Glutamatergic neuron (in vitro differentiated cells): ENCODE data around the gene KLHL22. TPM values are rescaled to one million over a fixed set of nuclear protein-coding genes. Genes with fewer than 3 reads are reported as not detected.

Experiments used
- DNase-seq: peaks from one replicate; pipeline ENCODE4 v3.0.0; 2022
- H3K27ac Mint-ChIP-seq: one replicate; pipeline ENCODE4 v1.8.0; 2020; ENCODE audit warnings: mild to moderate bottlenecking, mixed read lengths, inconsistent platforms; ENCODE audit not compliant: unreplicated experiment
- H3K27me3 Mint-ChIP-seq: one replicate; pipeline ENCODE4 v1.8.0; 2020; ENCODE audit warnings: mild to moderate bottlenecking, moderate library complexity, mixed read lengths, inconsistent platforms; ENCODE audit not compliant: unreplicated experiment
- H3K36me3 Mint-ChIP-seq: one replicate; pipeline ENCODE4 v1.8.0; 2020; ENCODE audit warnings: mild to moderate bottlenecking, mixed read lengths, inconsistent platforms; ENCODE audit not compliant: unreplicated experiment
- H3K4me1 Mint-ChIP-seq: one replicate; pipeline ENCODE4 v1.8.0; 2020; ENCODE audit warnings: mild to moderate bottlenecking, low read depth, mixed read lengths, inconsistent platforms; ENCODE audit not compliant: unreplicated experiment
- H3K4me3 Mint-ChIP-seq: one replicate; pipeline ENCODE4 v1.8.0; 2020; ENCODE audit warnings: mild to moderate bottlenecking, mixed read lengths, inconsistent platforms; ENCODE audit not compliant: unreplicated experiment
- H3K9me3 Mint-ChIP-seq: one replicate; pipeline ENCODE4 v1.8.0; 2020; ENCODE audit warnings: mild to moderate bottlenecking, moderate library complexity, mixed read lengths, inconsistent platforms; ENCODE audit not compliant: unreplicated experiment
- CTCF ChIP-seq: fragments of 200-600 bp; sonication (generic); IDR thresholded peaks from one replicate; pipeline ENCODE4 v1.5.0; 2021; ENCODE audit not compliant: partially characterized antibody, unreplicated experiment
- total RNA-seq: library from RNA; stranded (reverse); fragmentation: NEBNext Ultra II Directional; extraction: Animal tissue kit (Norgen Biotek cat#: 25700); gene quantifications from one replicate; pipeline ENCODE4 v1.2.1, GENCODE V29; 2021; ENCODE audit not compliant: unreplicated experiment

KLHL22 gene
- total RNA-seq, 1 donor from 2014 or later, result 20.2 TPM

- Mint-ChIP-seq H3K4me3 (no peak overlapping the region), H3K4me1 (peaks cover 5% of the 10 kb centered on the region), H3K36me3 (peaks cover 6% of the 10 kb centered on the region), H3K27me3 (no peaks in the 10 kb centered on the region), H3K27ac (no peak overlapping the region), H3K9me3 (peaks cover 3% of the 10 kb centered on the region)
- TF ChIP-seq CTCF, result no peak
- DNase-seq, result no peak
These were observed 87.8 kb downstream of the KLHL22 start for GRCh38 chr22:20407829-20408228.

GRCh38 chr22:20406686-20407408, 88.7 kb downstream of the KLHL22 start:
- TF ChIP-seq CTCF, result no peak
- peaks cover 6% of the 10 kb centered on the region for H3K36me3 Mint-ChIP-seq
- DNase-seq, result no peak
- no peaks in the 10 kb centered on the region for H3K4me1 Mint-ChIP-seq
- peaks cover 2% of the 10 kb centered on the region for H3K27me3 Mint-ChIP-seq
- no peak overlapping the region for H3K27ac Mint-ChIP-seq
- peaks cover 3% of the 10 kb centered on the region for H3K9me3 Mint-ChIP-seq
- H3K4me3 Mint-ChIP-seq, result no peak overlapping the region

GRCh38 chr22:20405931-20406685, 89.5 kb downstream of the KLHL22 start:
- TF ChIP-seq CTCF, result no peak
- Mint-ChIP-seq H3K27me3 (peaks cover 2% of the 10 kb centered on the region), H3K9me3 (peaks cover 3% of the 10 kb centered on the region), H3K27ac (no peak overlapping the region), H3K4me1 (no peaks in the 10 kb centered on the region), H3K4me3 (no peak overlapping the region), H3K36me3 (peaks cover 6% of the 10 kb centered on the region)
- DNase-seq, result no peak

- no peak for DNase-seq
- Mint-ChIP-seq H3K27ac (no peak overlapping the region), H3K4me1 (no peaks in the 10 kb centered on the region), H3K36me3 (peaks cover 6% of the 10 kb centered on the region), H3K27me3 (peaks cover 2% of the 10 kb centered on the region), H3K4me3 (no peak overlapping the region), H3K9me3 (peaks cover 3% of the 10 kb centered on the region)
- TF ChIP-seq CTCF, result no peak
These were observed 90.2 kb downstream of the KLHL22 start for GRCh38 chr22:20405291-20405930.
